Kidney (tissue), 14 donors: Measurements from ENCODE around the gene TIMD4. TPM values are rescaled to one million over a fixed set of nuclear protein-coding genes. Genes with fewer than 3 reads are reported as not detected.

Experiments
- DNase-seq, 5 donors: peaks; one replicate each; pipeline ENCODE4 v3.0.0-alpha.2; 2013 to 2020
- FAIRE-seq: peaks from 2 replicates; lab custom pipeline; 2012; peaks lifted over from hg19 to GRCh38; lab: Jason Lieb, UNC
- H3K27ac ChIP-seq, 2 donors: one replicate each; pipeline ENCODE4 v1.7.0; 2013; ENCODE audit warnings: low read depth in 2 of 2, low read length in 2 of 2, inconsistent platforms in 1 of 2
- H3K27me3 ChIP-seq: one replicate; pipeline ENCODE4 v1.7.1; 2013; ENCODE audit warnings: low read length, inconsistent platforms; ENCODE audit not compliant: control insufficient read depth, insufficient read depth
- H3K36me3 ChIP-seq, 3 donors: one replicate each; pipeline versions ENCODE4 v1.7.0 to v1.7.1; 2013; ENCODE audit warnings: low read length in 3 of 3, control low read depth in 1 of 3, inconsistent platforms in 1 of 3; ENCODE audit not compliant: insufficient read depth in 3 of 3, control insufficient read depth in 2 of 3
- H3K4me1 ChIP-seq, 3 donors: one replicate each; pipeline versions ENCODE4 v1.7.0 to v1.7.1; 2013; ENCODE audit warnings: low read length in 3 of 3, inconsistent platforms in 1 of 3, low read depth in 1 of 3; ENCODE audit not compliant: control insufficient read depth in 2 of 3, insufficient read depth in 2 of 3
- H3K4me3 ChIP-seq, 3 donors: one replicate each; pipeline versions ENCODE4 v1.7.0 to v1.8.1; 2013; ENCODE audit warnings: low read length in 3 of 3, control low read depth in 1 of 3, inconsistent platforms in 1 of 3
- H3K9ac ChIP-seq, 3 donors: one replicate each; pipeline versions ENCODE4 v1.7.0 to v1.7.1; 2013; ENCODE audit warnings: low read length in 3 of 3, control low read depth in 1 of 3, inconsistent platforms in 1 of 3
- H3K9me3 ChIP-seq, 3 donors: one replicate each; pipeline versions ENCODE4 v1.7.0 to v1.7.1; 2013; ENCODE audit warnings: low read length in 3 of 3, control low read depth in 1 of 3, inconsistent platforms in 1 of 3; ENCODE audit not compliant: control insufficient read depth in 2 of 3, insufficient read depth in 1 of 3
- intact Hi-C: fragments of 100-400 bp; cut with DNase I; formaldehyde crosslinking; loops from one replicate; pipeline ENCODE4 v1.11.1; 2022
- polyA plus RNA-seq: library from polyadenylated mRNA; stranded (reverse); fragments of 350-450 nt; fragmentation: Illumina TruSeq; extraction: RNeasy Lipid Tissue Mini Kit (QIAGEN cat#74804); gene quantifications from one replicate; pipeline ENCODE4 v1.2.3, GENCODE V29; 2014; ENCODE audit warnings: low read depth, low replicate concordance; ENCODE audit not compliant: insufficient read depth
- total RNA-seq: library from RNA; stranded (reverse); fragmentation: NEBNext Ultra II Directional; extraction: Animal tissue kit (Norgen Biotek cat#: 25700); gene quantifications from one replicate; pipeline ENCODE4 v1.2.1, GENCODE V29; 2021
- TF ChIP-seq, protein P1 (sequence below): IDR thresholded peaks from 3 replicates; pipeline ENCODE4 v1.5.1; 2012; ENCODE audit warnings: mild to moderate bottlenecking, moderate library complexity, borderline replicate concordance; ENCODE audit not compliant: insufficient read depth; ENCODE audit errors: extremely low read depth
- donor health status: control.
- donor health status: control.
- donor health status: control.
- donor health status: control.
- donor health status: control.
- donor health status: DM: yes; HTN: yes; CAD: no.
- donor health status: Normal renal cell carcinoma (clear cell type).

The TIMD4 gene
- total and polyA plus RNA-seq, 2 donors from 2014 or later: 2.3 to 8.0 TPM

DNA sequence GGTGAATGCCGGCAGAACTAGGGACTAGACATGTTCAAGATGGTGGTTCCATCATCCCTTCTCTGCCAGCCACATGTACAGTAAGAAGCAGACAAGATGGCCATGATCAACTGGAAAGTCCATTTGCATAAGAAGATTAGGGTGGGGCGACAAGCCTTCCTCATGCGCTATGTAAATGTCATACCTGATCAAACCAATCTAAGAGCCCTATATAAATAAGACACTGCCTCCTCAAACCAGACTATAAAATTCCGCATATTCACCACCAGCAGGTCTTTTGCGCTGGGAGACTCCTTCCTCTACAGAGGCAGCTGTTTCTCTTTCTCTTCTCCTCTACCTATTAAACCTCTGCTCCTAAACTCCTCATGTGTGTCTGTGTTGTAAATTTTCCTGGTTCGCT is 53.8 kb downstream of the TIMD4 start:
- no peaks in the 10 kb centered on the region for H3K36me3 ChIP-seq

DNA sequence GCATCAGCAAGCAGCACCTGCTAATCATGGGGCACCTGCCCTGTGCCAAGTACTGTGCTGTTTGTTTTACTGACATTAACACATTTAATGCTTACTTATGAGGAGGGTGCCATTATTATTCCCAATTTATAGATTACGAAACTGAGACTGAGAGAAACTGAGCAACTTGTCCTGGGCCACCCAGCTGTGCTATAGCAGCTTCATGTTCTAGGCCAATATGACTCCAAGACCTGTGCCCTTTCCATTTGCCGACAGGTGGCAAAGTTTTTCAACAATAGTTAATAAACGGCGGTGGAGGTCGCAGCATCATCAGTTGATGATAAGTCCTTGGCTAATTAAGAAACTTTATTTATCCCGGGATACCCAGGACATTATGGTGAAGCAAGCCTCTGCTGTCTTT is 55.4 kb downstream of the TIMD4 start:
- Histone ChIP-seq H3K27ac (no peak overlapping the region), H3K9me3 (no peaks in the 10 kb centered on the region), H3K4me3 (no peak overlapping the region), H3K36me3 (no peaks in the 10 kb centered on the region), H3K9ac (no peak overlapping the region), H3K4me1 (no peaks in the 10 kb centered on the region), H3K27me3 (no peaks in the 10 kb centered on the region)
- FAIRE-seq (no peak), DNase-seq (no peak)
- intact Hi-C loops: no loop called here
- TF ChIP-seq, protein P1, sequence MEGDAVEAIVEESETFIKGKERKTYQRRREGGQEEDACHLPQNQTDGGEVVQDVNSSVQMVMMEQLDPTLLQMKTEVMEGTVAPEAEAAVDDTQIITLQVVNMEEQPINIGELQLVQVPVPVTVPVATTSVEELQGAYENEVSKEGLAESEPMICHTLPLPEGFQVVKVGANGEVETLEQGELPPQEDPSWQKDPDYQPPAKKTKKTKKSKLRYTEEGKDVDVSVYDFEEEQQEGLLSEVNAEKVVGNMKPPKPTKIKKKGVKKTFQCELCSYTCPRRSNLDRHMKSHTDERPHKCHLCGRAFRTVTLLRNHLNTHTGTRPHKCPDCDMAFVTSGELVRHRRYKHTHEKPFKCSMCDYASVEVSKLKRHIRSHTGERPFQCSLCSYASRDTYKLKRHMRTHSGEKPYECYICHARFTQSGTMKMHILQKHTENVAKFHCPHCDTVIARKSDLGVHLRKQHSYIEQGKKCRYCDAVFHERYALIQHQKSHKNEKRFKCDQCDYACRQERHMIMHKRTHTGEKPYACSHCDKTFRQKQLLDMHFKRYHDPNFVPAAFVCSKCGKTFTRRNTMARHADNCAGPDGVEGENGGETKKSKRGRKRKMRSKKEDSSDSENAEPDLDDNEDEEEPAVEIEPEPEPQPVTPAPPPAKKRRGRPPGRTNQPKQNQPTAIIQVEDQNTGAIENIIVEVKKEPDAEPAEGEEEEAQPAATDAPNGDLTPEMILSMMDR: no peak

More for the DNA sequence above, 53.8 kb downstream of the TIMD4 start:
- no peaks in the 10 kb centered on the region for H3K9me3 ChIP-seq
- intact Hi-C loops: no loop called here
- no peak overlapping the region for H3K9ac ChIP-seq
- no peak overlapping the region for H3K27ac ChIP-seq
- H3K4me3 ChIP-seq: no peak overlapping the region
- H3K27me3 ChIP-seq: no peaks in the 10 kb centered on the region
- no peak for FAIRE-seq
- DNase-seq: no peak
- TF ChIP-seq, protein P1: no peak
- no peaks in the 10 kb centered on the region for H3K4me1 ChIP-seq

DNA sequence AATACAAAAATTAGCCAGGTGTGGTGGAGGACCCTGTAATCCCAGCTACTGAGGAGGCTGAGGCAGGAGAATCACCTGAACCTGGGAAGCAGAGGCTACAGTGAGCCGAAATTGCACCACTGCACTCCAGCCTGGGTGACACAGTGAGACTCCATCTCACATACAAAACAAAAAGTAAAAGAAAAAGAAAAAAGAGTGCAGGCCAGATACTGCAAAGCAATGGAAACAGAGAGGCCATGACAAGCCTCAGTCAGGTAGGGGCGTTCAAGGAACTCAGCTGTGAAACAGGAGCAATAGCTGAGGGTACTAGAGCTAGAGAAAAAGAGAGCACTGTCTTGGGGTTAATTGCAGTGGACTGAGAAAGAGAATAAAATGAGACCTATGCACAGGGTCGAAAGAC is 56.2 kb downstream of the TIMD4 start:
- TF ChIP-seq, protein P1: no peak
- Histone ChIP-seq H3K27me3 (no peaks in the 10 kb centered on the region), H3K4me3 (no peak overlapping the region), H3K27ac (no peak overlapping the region), H3K9ac (no peak overlapping the region), H3K4me1 (no peaks in the 10 kb centered on the region), H3K36me3 (no peaks in the 10 kb centered on the region), H3K9me3 (no peaks in the 10 kb centered on the region)
- FAIRE-seq: no peak
- DNase-seq: no peak
- intact Hi-C loops: no loop called here

DNA sequence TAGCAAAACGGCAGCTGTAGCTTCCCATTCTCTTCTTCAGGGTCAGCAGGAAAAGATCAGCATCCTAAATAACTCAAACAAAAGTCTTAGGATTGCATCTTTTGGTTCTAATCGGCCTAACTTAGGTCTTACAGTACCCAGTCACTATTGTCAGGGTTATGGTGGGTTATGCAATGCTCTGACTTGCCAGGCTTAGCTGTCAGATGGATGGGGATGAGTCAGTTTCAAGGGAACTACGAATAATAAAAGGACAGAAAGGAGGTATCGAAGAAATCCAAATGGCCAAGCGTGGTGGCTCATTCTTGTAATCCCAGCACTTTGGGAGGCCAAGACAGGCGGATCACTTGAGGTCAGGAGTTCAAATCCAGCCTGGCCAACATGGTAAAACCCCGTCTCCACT is 66.5 kb downstream of the TIMD4 start:
- Histone ChIP-seq H3K9ac (no peak overlapping the region), H3K4me1 (no peaks in the 10 kb centered on the region), H3K4me3 (no peak overlapping the region), H3K9me3 (no peaks in the 10 kb centered on the region), H3K27ac (no peak overlapping the region), H3K27me3 (no peaks in the 10 kb centered on the region), H3K36me3 (no peaks in the 10 kb centered on the region)
- TF ChIP-seq, protein P1: no peak
- DNase-seq: no peak
- intact Hi-C loops: no loop called here
- no peak for FAIRE-seq
